KMS-11 (cell line): ENCODE results near the gene SORD.
"Not testable (repeated sequence)": the region's sequence is repeated elsewhere in the genome, so short reads cannot be mapped to it uniquely, and the experiment has no call there.

Experiments used
- H2AFZ ChIP-seq: fragments of 200-600 bp; sonication (generic); 2 replicates; pipeline ENCODE4 v1.6.1; 2016; ENCODE audit warnings: antibody characterized with exemption, mixed run types, low read depth
- H3K27ac ChIP-seq: fragments of 200-600 bp; sonication (generic); 2 replicates; pipeline ENCODE4 v1.6.1; 2016; ENCODE audit warnings: mild to moderate bottlenecking, mixed run types
- H3K27me3 ChIP-seq: fragments of 200-600 bp; sonication (generic); 2 replicates; pipeline ENCODE4 v1.6.1; 2017; ENCODE audit warnings: mild to moderate bottlenecking, low read depth, mixed run types, moderate library complexity; ENCODE audit not compliant: insufficient read depth
- H3K36me3 ChIP-seq: fragments of 200-600 bp; sonication (generic); 2 replicates; pipeline ENCODE4 v1.6.1; 2017; ENCODE audit warnings: mild to moderate bottlenecking, mixed run types; ENCODE audit not compliant: insufficient read depth
- H3K4me1 ChIP-seq: fragments of 200-600 bp; sonication (generic); 2 replicates; pipeline ENCODE4 v1.6.1; 2016; ENCODE audit warnings: mild to moderate bottlenecking, low read depth, mixed run types; ENCODE audit not compliant: poor library complexity, severe bottlenecking
- H3K4me2 ChIP-seq: fragments of 200-600 bp; sonication (generic); 2 replicates; pipeline ENCODE4 v1.7.0; 2016; ENCODE audit warnings: mild to moderate bottlenecking, mixed run types
- H3K4me3 ChIP-seq: fragments of 200-600 bp; sonication (generic); IDR thresholded peaks from 2 replicates; pipeline ENCODE4 v1.6.1; 2017; ENCODE audit warnings: low read depth, low read length, mixed read lengths; ENCODE audit not compliant: insufficient read depth
- H3K79me2 ChIP-seq: fragments of 200-600 bp; sonication (generic); 2 replicates; pipeline ENCODE4 v1.6.1; 2016; ENCODE audit warnings: low read depth, mixed run types; ENCODE audit not compliant: insufficient read depth
- H3K9ac ChIP-seq: fragments of 200-600 bp; sonication (generic); 2 replicates; pipeline ENCODE4 v1.6.1; 2016; ENCODE audit warnings: mild to moderate bottlenecking, mixed run types
- H4K20me1 ChIP-seq: fragments of 200-600 bp; sonication (generic); 2 replicates; pipeline ENCODE4 v1.6.1; 2016; ENCODE audit warnings: mild to moderate bottlenecking, mixed run types; ENCODE audit not compliant: insufficient read depth
- TF ChIP-seq, protein P1 (sequence below): fragments of 200-600 bp; sonication (generic); conservative IDR thresholded peaks from 2 replicates; pipeline ENCODE4 v1.6.1; 2017; ENCODE audit warnings: low read depth, mild to moderate bottlenecking, antibody characterized with exemption, low read length, moderate library complexity, mixed read lengths

Gene SORD

GRCh38 chr15:45020901-45021259 is 2.1 kb upstream of the SORD start:
- not testable (repeated sequence) for H4K20me1 ChIP-seq, H3K4me2 ChIP-seq, H3K27ac ChIP-seq, H3K4me3 ChIP-seq, H3K36me3 ChIP-seq, H3K9ac ChIP-seq, H3K27me3 ChIP-seq, H2AFZ ChIP-seq
- H3K79me2 ChIP-seq: peaks cover 26% of the 10 kb centered on the region
- H3K4me1 ChIP-seq: peaks cover 18% of the 10 kb centered on the region

DNA sequence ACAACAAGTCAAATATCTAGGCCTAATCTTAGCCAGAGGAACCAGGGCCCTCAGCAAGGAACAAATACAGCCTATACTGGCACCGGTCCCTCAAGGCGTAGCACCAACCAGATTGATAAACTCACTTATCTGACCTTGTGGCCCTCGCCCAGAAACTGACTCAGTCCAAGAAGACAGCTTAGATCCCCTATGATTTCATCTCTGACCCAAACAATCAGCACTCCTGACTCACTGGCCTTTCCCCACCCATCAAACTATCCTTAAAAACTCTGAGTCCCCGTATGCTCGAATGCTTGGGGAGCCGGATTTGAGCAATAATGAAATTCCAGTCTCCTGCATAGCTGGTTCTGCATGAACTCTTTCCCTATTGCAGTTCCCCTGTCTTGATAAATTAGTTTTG is 1.6 kb upstream of the SORD start:
- Histone ChIP-seq H3K27ac (no peak overlapping the region), H3K36me3 (no peaks in the 10 kb centered on the region), H3K4me2 (no peak overlapping the region), H3K79me2 (peaks cover 26% of the 10 kb centered on the region), H3K27me3 (no peaks in the 10 kb centered on the region), H4K20me1 (no peaks in the 10 kb centered on the region), H3K9ac (no peak overlapping the region), H2AFZ (no peak overlapping the region), H3K4me3 (no peak overlapping the region), H3K4me1 (peaks cover 18% of the 10 kb centered on the region)
- TF ChIP-seq, protein P1, sequence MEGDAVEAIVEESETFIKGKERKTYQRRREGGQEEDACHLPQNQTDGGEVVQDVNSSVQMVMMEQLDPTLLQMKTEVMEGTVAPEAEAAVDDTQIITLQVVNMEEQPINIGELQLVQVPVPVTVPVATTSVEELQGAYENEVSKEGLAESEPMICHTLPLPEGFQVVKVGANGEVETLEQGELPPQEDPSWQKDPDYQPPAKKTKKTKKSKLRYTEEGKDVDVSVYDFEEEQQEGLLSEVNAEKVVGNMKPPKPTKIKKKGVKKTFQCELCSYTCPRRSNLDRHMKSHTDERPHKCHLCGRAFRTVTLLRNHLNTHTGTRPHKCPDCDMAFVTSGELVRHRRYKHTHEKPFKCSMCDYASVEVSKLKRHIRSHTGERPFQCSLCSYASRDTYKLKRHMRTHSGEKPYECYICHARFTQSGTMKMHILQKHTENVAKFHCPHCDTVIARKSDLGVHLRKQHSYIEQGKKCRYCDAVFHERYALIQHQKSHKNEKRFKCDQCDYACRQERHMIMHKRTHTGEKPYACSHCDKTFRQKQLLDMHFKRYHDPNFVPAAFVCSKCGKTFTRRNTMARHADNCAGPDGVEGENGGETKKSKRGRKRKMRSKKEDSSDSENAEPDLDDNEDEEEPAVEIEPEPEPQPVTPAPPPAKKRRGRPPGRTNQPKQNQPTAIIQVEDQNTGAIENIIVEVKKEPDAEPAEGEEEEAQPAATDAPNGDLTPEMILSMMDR: no peak

DNA sequence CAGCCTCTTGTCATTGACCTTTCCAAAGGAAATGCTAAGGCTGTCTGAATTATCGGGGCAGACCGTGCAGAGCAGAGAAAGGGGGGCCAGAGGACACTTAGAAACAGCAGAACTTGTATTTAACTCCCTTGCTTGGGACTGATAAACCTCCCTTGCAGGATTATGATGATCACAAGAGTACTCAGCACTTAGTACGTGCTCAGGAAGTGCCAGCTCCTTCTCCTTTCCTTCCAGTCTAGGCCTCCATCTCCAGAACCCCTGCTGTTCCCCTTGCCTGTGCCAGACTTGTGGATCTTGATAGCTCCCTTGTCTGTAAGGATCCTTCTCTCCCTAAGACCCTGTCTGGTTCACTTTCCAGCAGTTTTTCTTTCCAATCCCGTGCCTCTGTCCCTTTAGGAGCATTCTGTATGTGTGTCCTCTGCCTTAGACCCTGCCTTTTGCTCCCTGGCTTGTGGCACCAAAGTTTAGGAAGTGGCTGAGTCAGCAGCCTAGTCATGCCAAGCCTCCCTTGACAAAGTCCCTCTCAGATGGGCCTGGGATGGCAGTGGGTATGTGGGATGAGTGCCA is 747 bp downstream of the SORD start:
- TF ChIP-seq, protein P1: no peak
- H3K36me3 ChIP-seq: no peaks in the 10 kb centered on the region
- peak overlapping the region; percentile 100 for H2AFZ ChIP-seq
- H3K27me3 ChIP-seq: no peaks in the 10 kb centered on the region
- no peaks in the 10 kb centered on the region for H4K20me1 ChIP-seq
- no peak overlapping the region for H3K4me3 ChIP-seq
- H3K79me2 ChIP-seq: peaks cover 30% of the 10 kb centered on the region
- peak overlapping the region; percentile 99 for H3K9ac ChIP-seq
- peaks cover 18% of the 10 kb centered on the region for H3K4me1 ChIP-seq
- peak overlapping the region; percentile 92 for H3K4me2 ChIP-seq
- H3K27ac ChIP-seq: peak overlapping the region; percentile 81

DNA sequence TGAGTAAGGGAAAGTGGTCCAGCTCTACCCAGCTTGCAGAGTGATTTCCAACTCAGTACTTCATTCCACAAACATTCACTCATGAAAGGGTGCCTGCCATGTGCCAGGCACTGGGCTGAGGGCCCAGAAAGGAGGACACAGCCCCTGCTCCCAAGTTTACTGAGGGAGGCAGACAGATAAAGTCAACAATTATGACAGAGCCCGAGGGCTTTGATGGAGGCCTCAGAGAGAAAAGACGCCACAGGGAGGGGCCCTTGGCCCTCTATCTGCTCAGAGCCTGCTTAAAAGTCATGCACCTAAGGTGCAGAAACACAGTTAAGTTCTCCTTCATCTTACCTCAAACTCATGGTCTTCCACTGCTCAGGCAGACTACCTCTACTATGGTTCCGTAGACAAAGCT is 1.7 kb downstream of the SORD start:
- not testable (repeated sequence) for H3K36me3 ChIP-seq, H3K27ac ChIP-seq, H3K9ac ChIP-seq, H3K4me3 ChIP-seq, H2AFZ ChIP-seq, H4K20me1 ChIP-seq, H3K27me3 ChIP-seq
- H3K79me2 ChIP-seq: peaks cover 30% of the 10 kb centered on the region
- H3K4me1 ChIP-seq: peaks cover 18% of the 10 kb centered on the region
- 0 out of 2 replicates have a peak overlapping the region, but pooled peaks have one; percentile 6 for H3K4me2 ChIP-seq

DNA sequence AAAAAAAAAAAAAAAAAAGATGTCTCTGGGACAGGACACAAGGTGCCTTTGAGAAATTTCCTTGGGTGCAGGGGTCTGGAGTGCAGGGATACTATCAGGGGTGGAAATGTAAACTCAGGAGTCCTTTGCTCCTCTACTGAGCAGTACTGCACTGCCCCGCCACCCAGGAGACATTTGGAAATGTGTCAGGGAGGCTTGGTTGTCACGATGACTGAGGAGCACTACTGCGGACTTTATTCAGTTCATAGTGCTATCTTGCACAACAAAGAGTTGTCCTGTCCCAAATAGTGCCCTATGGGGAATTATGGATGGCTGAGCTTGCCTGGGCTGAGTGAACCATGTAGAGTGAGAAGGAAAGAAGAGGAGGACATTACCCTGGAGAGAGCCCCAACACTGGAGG is 2.6 kb downstream of the SORD start:
- not testable (repeated sequence) for H2AFZ ChIP-seq, H3K36me3 ChIP-seq, H3K4me2 ChIP-seq, H3K9ac ChIP-seq, H3K27me3 ChIP-seq, H3K27ac ChIP-seq, H3K4me3 ChIP-seq, H4K20me1 ChIP-seq
- Histone ChIP-seq H3K4me1 (peaks cover 18% of the 10 kb centered on the region), H3K79me2 (peaks cover 30% of the 10 kb centered on the region)

GRCh38 chr15:45026651-45027190 is 3.7 kb downstream of the SORD start:
- Histone ChIP-seq H3K4me1 (peaks cover 22% of the 10 kb centered on the region), H3K4me2 (no peak overlapping the region), H3K36me3 (0 out of 2 replicates have a peak, but pooled peaks cover 5% of the 10 kb centered on the region), H3K79me2 (peaks cover 38% of the 10 kb centered on the region), H3K27ac (no peak overlapping the region), H3K27me3 (no peaks in the 10 kb centered on the region), H2AFZ (no peak overlapping the region), H3K9ac (no peak overlapping the region), H4K20me1 (no peaks in the 10 kb centered on the region), H3K4me3 (no peak overlapping the region)
- TF ChIP-seq, protein P1: no peak
